Activated naive CD4-positive, alpha-beta T cell treated with anti-CD3 and anti-CD28 coated beads, Interleukin-2, amount 50 U/mL, for 24 hours (primary cell): ENCODE data around the gene LDB2.

Experiments
- H3K27ac Mint-ChIP-seq: one replicate; pipeline ENCODE4 v1.8.0; 2021; ENCODE audit warnings: mild to moderate bottlenecking, mixed read lengths
- H3K27me3 Mint-ChIP-seq: one replicate; pipeline ENCODE4 v1.8.0; 2021; ENCODE audit warnings: mixed read lengths
- H3K36me3 Mint-ChIP-seq: one replicate; pipeline ENCODE4 v1.8.0; 2021; ENCODE audit warnings: mixed read lengths
- H3K4me1 Mint-ChIP-seq: one replicate; pipeline ENCODE4 v1.8.0; 2021; ENCODE audit warnings: mixed read lengths
- H3K4me3 Mint-ChIP-seq: one replicate; pipeline ENCODE4 v1.8.0; 2021; ENCODE audit warnings: mild to moderate bottlenecking, mixed read lengths
- H3K9me3 Mint-ChIP-seq: one replicate; pipeline ENCODE4 v1.8.0; 2021; ENCODE audit warnings: mixed read lengths

The LDB2 gene

DNA sequence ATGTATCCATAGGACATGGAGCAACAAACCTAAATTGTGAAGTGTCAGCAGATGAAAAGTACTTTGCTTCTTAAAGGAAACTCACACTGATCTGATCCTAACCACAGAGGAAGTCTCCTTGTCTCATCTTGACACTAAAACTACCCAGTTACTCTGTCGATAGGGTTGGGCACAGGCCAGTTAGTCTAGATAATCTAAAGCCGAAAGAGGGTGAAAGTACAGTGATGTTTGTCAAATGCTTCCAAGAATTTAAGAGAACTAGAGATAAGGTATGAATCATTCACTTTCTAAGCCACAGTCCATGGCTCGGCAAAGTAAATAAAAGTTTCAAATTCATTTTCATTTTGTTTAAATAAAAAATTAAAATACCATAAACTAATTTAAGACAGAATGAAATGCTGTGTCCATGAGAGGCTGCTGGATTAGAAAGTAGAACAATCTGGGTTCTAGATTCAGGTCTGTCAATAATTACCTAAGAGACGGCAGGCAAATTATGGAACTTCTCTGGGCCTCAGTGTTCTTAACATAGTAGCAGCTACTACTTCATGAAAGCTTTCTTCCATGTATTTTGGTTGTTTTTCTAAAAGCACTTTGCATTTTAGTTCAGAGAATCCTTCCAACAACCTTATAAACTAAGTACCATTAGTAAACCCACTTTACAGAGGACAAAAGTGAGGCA is 176.7 kb downstream of the LDB2 start:
- Mint-ChIP-seq H3K27me3 (peaks cover 7% of the 10 kb centered on the region), H3K36me3 (no peaks in the 10 kb centered on the region), H3K4me3 (no peak overlapping the region), H3K4me1 (no peaks in the 10 kb centered on the region), H3K9me3 (peaks cover 21% of the 10 kb centered on the region), H3K27ac (no peak overlapping the region)

DNA sequence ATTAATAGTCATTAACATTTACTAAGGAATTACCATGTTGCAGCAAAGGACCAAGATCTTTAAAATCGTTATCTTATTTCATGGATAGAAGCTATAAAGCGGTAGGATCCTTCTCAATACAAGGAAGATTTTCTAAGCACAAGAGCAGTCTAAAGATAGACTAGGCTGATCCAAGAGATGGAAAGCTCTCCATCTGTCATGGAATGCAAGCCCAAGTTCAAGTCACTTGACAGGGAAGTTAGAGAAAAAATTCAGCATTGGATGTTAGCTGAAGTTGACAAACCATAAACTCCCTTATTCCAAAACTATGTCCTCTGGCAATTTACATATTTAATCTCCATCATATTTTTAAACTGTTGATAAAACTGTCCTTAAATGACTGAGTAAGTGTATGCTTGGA is 177.7 kb downstream of the LDB2 start:
- no peaks in the 10 kb centered on the region for H3K36me3 Mint-ChIP-seq
- no peak overlapping the region for H3K27ac Mint-ChIP-seq
- no peaks in the 10 kb centered on the region for H3K4me1 Mint-ChIP-seq
- no peak overlapping the region for H3K4me3 Mint-ChIP-seq
- peaks cover 7% of the 10 kb centered on the region for H3K27me3 Mint-ChIP-seq
- peaks cover 20% of the 10 kb centered on the region for H3K9me3 Mint-ChIP-seq

DNA sequence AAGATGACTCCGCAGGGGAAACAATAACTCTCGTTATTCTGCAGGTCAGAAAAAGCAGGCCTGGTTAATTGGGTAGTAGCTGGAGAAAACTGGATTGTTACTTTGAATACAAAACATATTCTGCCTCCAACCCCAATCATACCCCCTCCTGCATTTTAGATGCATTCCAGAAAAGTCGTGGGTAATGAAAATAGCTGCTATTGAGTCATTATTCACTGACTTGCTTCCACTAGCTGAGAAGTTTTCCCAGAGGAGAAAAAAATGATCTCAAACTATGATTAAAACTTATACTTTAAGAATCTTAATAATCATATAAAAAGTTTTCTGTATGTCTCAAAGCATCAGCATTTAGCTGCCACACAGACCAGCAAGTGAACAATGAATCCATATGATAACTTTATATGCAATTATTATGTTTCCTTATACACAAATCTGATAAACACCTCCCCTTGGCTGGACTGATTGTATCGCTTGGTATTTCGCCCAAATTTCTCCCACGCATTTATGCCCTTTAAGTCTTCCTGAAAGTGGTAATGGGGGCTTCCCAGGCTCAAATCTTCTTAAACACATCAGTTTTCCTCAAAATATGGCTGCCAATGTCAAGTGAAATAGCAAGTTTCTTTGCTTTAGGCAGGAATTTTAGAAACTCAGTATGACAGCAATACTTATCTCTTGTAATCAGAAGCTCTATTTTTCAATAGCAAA is 181.0 kb downstream of the LDB2 start:
- no peaks in the 10 kb centered on the region for H3K36me3 Mint-ChIP-seq
- H3K27ac Mint-ChIP-seq, result no peak overlapping the region
- H3K27me3 Mint-ChIP-seq, result peaks cover 4% of the 10 kb centered on the region
- H3K9me3 Mint-ChIP-seq, result no peaks in the 10 kb centered on the region
- no peak overlapping the region for H3K4me3 Mint-ChIP-seq
- no peaks in the 10 kb centered on the region for H3K4me1 Mint-ChIP-seq

DNA sequence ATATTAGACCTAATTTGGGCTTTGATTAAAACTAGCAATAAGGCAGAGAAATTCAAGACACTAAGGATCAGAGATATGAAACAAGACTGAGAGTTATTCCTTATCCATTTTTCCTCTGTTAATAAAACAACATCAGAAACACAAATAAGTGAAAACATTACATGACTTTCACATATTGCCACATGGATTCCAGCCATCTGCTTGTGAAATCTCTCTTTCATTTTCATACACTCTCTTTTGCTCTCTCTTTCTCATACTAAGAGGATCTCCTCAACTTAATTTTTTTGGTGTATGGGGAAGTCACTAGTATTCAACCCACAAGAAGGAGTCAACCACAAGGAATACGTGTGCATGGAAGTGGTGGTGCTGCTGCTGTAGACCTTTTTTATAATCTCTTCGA is 183.0 kb downstream of the LDB2 start:
- H3K27ac Mint-ChIP-seq, result no peak overlapping the region
- H3K27me3 Mint-ChIP-seq, result peaks cover 3% of the 10 kb centered on the region

DNA sequence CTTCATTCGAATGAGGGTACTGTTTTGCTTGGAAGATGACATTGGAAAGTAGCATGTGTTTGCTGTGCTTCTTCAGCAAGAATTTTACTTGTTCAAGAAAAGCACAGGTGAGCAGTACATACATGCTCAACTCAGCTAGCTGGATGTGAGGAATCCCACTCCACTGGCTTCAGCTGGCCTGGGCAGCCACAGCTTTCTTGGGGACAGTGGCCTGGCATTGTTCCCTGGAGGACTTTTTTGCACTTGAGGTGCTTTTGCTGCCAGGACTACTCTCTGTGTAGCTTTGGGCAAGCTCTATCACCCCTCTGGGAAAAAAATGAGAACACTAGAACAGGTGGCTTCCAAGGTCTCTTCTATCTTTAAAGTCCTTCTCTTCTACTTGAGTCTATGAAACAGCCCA is 184.3 kb downstream of the LDB2 start:
- Mint-ChIP-seq H3K27ac (no peak overlapping the region), H3K36me3 (no peaks in the 10 kb centered on the region), H3K4me1 (no peaks in the 10 kb centered on the region), H3K27me3 (peaks cover 3% of the 10 kb centered on the region), H3K9me3 (no peaks in the 10 kb centered on the region), H3K4me3 (no peak overlapping the region)

More for the DNA sequence above, 183.0 kb downstream of the LDB2 start:
- H3K4me1 Mint-ChIP-seq, result no peaks in the 10 kb centered on the region
- no peaks in the 10 kb centered on the region for H3K36me3 Mint-ChIP-seq
- no peak overlapping the region for H3K4me3 Mint-ChIP-seq
- no peaks in the 10 kb centered on the region for H3K9me3 Mint-ChIP-seq

DNA sequence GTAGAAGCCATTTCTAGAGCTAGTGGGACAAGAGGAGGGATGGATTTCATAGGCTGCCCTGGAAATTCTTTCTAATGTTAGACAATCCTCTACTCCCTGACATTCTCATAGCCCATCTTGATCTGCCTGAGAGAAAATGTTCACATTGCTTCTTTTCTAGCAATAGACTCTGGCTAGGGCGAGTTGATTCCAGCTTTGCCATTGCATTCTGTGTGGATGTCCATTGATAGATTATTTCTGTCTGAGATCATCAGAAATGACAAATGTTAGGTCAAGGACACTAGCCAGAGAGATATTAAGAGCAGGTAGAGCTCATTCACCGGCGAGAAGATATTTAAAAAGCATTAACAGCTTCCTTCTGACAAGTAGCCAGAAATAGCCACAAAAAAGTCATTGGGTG is 184.7 kb downstream of the LDB2 start:
- Mint-ChIP-seq H3K36me3 (no peaks in the 10 kb centered on the region), H3K4me3 (no peak overlapping the region), H3K27me3 (peaks cover 3% of the 10 kb centered on the region), H3K4me1 (no peaks in the 10 kb centered on the region), H3K9me3 (no peaks in the 10 kb centered on the region), H3K27ac (no peak overlapping the region)

DNA sequence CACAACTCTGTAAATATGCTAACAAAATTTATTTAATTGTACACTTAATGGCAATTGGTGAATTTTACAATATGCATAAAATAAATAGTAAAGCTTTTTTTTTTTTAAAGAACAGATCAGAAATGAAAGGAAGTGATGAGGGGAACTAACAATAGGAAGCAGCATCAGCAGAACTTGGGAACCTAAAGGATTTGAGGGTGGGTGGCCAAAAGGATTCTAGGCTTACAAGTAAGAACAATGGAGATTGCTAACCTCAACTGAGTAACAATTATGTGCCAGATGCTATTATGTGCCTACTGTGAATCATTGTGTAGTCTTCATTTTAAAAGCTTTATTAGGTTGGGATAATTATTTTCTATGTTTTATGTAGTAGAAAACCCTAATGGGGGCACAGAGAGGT is 185.2 kb downstream of the LDB2 start:
- Mint-ChIP-seq H3K4me3 (no peak overlapping the region), H3K9me3 (no peaks in the 10 kb centered on the region), H3K27ac (no peak overlapping the region), H3K4me1 (no peaks in the 10 kb centered on the region), H3K27me3 (peaks cover 5% of the 10 kb centered on the region), H3K36me3 (no peaks in the 10 kb centered on the region)

DNA sequence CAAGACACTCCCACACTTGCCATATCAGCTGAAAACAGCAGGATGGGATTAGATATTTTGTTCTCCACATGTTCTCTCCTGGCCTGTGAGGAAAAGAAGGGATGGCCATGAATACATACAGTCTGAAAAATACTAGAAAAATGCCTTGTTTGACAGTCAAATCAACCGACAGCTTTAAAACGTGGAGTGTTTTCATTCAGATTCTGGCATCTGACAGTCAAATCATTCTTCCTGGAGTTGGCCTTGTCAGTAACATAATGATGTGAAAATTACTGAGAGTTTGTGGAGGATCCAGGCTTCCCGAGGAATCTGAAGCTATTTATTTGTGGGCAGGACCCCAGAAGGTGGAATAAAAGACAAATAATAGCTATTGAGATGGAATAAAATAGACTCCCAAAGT is 188.2 kb downstream of the LDB2 start:
- no peaks in the 10 kb centered on the region for H3K36me3 Mint-ChIP-seq
- peaks cover 4% of the 10 kb centered on the region for H3K27me3 Mint-ChIP-seq
- H3K27ac Mint-ChIP-seq, result no peak overlapping the region
- H3K9me3 Mint-ChIP-seq, result no peaks in the 10 kb centered on the region
- H3K4me3 Mint-ChIP-seq, result no peak overlapping the region
- no peaks in the 10 kb centered on the region for H3K4me1 Mint-ChIP-seq

DNA sequence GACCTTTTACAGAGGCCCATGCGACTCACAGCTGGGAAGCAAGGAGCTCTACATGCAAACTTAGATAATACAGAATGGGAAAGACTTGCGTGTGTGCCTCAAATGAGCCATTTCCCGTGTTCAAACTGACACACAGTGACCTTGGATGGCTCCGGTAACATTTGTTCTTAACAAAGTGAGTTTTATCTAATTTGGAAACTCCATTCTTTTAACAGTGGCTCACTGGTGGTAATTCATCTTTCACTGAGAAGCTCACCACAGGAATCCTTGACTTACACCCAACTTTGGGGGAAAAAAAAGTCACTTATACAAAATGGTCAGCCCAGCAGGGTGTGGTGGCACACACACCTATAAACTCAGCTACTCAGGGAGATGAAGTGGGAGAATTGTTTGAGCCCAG is 190.6 kb downstream of the LDB2 start:
- peaks cover 4% of the 10 kb centered on the region for H3K27me3 Mint-ChIP-seq
- H3K9me3 Mint-ChIP-seq, result no peaks in the 10 kb centered on the region
- no peak overlapping the region for H3K4me3 Mint-ChIP-seq
- H3K36me3 Mint-ChIP-seq, result no peaks in the 10 kb centered on the region
- no peaks in the 10 kb centered on the region for H3K4me1 Mint-ChIP-seq
- no peak overlapping the region for H3K27ac Mint-ChIP-seq

DNA sequence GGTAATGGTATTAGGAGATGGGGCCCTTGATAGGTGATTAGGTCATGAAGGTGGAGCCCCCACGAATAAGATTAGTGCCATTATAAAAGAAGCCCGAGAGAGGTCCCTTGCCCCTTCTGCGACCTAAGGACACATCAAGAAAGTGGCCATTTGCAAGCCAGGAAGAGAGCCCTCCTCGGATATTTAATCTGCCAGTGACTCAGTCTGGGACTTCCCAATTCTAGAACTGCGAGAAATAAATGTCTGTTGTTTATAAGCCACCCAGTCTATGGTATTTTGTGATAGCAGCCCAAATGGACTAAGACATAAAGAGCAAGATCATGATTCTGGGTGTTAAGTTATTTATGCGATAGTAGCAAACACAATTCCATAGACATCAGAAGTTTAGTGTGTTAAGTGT is 192.2 kb downstream of the LDB2 start:
- H3K4me1 Mint-ChIP-seq, result no peaks in the 10 kb centered on the region
- H3K9me3 Mint-ChIP-seq, result no peaks in the 10 kb centered on the region
- H3K36me3 Mint-ChIP-seq, result no peaks in the 10 kb centered on the region
- H3K27ac Mint-ChIP-seq, result no peak overlapping the region
- H3K27me3 Mint-ChIP-seq, result peaks cover 4% of the 10 kb centered on the region
- H3K4me3 Mint-ChIP-seq, result no peak overlapping the region

DNA sequence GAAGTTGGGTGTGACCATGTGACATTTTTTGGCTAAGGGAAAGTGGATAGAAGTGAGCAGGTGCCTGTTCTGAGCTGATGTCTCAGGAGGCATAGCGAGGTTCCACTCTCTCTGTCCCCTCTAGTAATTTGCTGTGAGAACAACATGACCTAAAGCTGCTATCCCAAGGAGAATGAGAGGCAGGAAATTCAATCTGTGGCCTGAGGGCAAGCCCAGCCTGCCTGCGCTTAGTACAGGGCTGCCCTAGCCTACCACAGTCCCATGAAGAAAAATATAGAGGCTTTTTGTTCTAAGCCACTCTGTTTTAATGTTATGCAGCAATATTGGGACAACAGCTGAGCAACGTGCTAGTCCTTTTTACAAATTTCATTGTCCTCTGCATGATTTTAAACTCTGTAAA is 193.1 kb downstream of the LDB2 start:
- no peak overlapping the region for H3K27ac Mint-ChIP-seq
- no peaks in the 10 kb centered on the region for H3K4me1 Mint-ChIP-seq
- H3K36me3 Mint-ChIP-seq, result no peaks in the 10 kb centered on the region
- peaks cover 2% of the 10 kb centered on the region for H3K27me3 Mint-ChIP-seq
- H3K9me3 Mint-ChIP-seq, result no peaks in the 10 kb centered on the region
- no peak overlapping the region for H3K4me3 Mint-ChIP-seq

DNA sequence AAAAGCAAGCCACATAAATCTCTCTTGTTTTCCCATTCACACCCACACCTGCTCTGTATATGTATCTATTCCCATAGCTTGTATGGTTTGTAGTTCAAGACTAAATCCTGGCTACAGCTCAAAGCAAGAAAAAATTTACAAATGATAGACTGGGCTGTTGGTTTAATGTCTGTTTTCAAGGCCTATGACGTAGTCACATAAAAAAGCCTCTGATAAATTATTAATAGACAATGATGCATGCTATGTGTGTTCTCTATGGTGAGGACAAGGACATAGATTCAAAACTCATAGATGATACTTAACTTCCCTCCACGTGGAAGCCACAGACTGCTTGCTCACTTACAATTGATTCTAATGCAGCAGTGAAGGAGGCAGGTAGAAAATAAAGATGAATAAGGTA is 194.0 kb downstream of the LDB2 start:
- no peaks in the 10 kb centered on the region for H3K36me3 Mint-ChIP-seq
- H3K4me3 Mint-ChIP-seq, result no peak overlapping the region
- H3K4me1 Mint-ChIP-seq, result no peaks in the 10 kb centered on the region
- peaks cover 2% of the 10 kb centered on the region for H3K27me3 Mint-ChIP-seq
- H3K9me3 Mint-ChIP-seq, result peaks cover 2% of the 10 kb centered on the region
- H3K27ac Mint-ChIP-seq, result no peak overlapping the region

DNA sequence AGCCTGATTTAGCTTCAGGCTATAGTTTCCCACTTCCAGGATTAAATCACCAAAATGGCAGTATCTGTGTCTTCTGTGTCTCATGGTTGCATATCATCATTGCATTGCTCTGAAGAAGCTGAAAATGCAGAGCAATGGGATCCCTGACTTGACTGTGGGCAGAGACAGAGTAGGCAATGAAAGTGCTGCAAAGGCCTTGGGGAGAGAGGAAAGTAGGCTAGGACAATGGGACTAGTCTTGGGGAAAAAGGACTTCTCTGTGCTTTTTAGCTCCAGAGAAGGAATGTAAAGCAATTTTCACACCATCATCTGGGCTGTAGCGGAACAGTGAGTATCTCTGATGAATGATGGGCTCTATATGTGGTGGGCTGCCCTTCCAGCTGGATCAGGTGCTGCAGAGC is 202.5 kb downstream of the LDB2 start:
- H3K27ac Mint-ChIP-seq, result no peak overlapping the region
- H3K36me3 Mint-ChIP-seq, result no peaks in the 10 kb centered on the region
- peaks cover 5% of the 10 kb centered on the region for H3K9me3 Mint-ChIP-seq
- peaks cover 6% of the 10 kb centered on the region for H3K27me3 Mint-ChIP-seq
- H3K4me1 Mint-ChIP-seq, result no peaks in the 10 kb centered on the region
- no peak overlapping the region for H3K4me3 Mint-ChIP-seq

DNA sequence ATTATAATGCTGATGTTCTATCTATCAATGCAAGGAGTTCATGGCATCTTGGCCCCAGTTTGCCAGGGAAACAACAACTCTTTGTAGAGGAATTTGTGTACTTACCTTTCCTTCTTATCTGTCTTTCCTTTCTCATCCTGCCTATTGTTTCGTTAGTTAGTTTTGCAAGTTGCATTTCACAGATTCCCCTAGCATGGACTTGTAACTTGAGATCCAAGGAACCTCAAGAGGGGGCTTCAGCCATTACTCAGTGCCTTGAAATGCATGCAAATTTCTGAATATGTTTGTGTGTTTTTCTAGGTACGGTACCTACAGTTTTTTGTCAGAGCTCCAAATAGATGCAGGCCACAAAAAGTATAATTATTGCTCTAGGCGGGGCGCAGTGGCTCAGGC is 203.6 kb downstream of the LDB2 start:
- H3K27me3 Mint-ChIP-seq, result peaks cover 6% of the 10 kb centered on the region
- peaks cover 5% of the 10 kb centered on the region for H3K9me3 Mint-ChIP-seq
- H3K36me3 Mint-ChIP-seq, result no peaks in the 10 kb centered on the region
- no peak overlapping the region for H3K27ac Mint-ChIP-seq
- H3K4me1 Mint-ChIP-seq, result no peaks in the 10 kb centered on the region
- no peak overlapping the region for H3K4me3 Mint-ChIP-seq

DNA sequence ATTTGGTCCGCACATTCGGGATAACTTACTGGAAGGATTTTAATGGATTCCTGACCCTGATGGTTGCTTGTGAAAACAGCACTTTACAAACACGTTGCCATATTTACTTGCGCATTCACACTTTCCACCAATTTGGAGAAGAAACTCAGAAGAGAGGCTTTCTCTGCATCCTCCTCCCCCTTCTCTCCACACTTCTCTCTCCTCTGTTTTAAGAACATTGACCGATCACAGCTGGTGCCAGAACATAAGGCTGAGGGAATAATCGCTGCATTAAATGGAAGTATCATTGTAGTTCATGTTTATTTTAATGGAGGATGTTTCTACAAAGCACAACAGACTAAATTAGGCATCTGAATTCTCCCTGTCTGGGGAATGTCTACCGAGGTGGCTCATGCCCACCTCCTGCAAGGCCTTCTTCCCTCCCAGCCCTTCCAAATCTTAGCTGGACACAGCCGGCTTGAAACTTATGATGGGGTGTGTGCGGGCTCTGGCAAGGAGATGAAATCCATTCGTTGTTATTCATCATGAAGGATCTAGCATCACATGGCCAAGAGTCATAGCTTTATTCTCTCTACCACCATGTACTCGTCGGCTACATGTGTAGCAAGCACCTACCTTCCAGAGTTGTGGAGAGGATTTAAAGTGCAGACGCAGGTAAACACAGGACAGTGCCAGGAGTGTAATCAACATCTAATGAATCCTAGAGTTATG is 204.1 kb downstream of the LDB2 start:
- Mint-ChIP-seq H3K36me3 (no peaks in the 10 kb centered on the region), H3K27me3 (peaks cover 6% of the 10 kb centered on the region), H3K9me3 (peaks cover 2% of the 10 kb centered on the region), H3K27ac (no peak overlapping the region), H3K4me1 (no peaks in the 10 kb centered on the region), H3K4me3 (no peak overlapping the region)

DNA sequence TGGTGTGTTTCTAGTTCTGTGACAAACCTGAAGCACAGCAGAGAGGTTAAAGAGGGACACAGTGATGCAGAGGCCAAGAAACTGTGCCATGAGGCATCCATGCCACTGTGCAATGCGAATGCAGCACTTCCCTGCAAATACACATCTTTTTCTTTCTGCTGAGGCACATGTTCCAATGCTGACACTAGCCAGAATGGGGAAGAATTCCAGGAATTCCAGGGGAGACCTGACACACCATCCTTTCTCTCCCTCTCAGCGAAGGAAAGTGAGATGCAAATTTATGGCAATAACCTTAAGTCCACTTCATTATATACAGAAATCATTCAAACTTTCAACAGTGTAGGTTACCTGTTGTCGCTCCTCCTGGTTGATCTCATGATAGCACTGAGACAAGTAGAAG is 204.8 kb downstream of the LDB2 start:
- Mint-ChIP-seq H3K27me3 (peaks cover 6% of the 10 kb centered on the region), H3K27ac (no peak overlapping the region), H3K9me3 (no peaks in the 10 kb centered on the region), H3K4me3 (no peak overlapping the region), H3K36me3 (no peaks in the 10 kb centered on the region), H3K4me1 (no peaks in the 10 kb centered on the region)
